ENCODE results near the gene AOPEP. TPM values are rescaled to one million over a fixed set of nuclear protein-coding genes. Genes with fewer than 3 reads are reported as not detected.

AOPEP gene
- total RNA-seq, 2 donors from 2014 or later, result 81.5 to 224 TPM

- DNase-seq (no peak), ATAC-seq (no peak)
- H3K36me3 ChIP-seq (replicated peaks in 1 of 2; ENCODE audit: insufficient read depth in 1 of 2, low read depth in 2 of 2), result no peaks in the 10 kb centered on the region
- no peak overlapping the region for H3K27ac ChIP-seq
- H3K4me1 ChIP-seq, result no peaks in the 10 kb centered on the region
- WGBS, 2 donors, result 80 to 86% methylated on average over 4 of the region's 4 CpGs
- H3K4me3 ChIP-seq, result no peak overlapping the region
- intact Hi-C loops (cut with DNase I), result no loop called here
- TF ChIP-seq POLR2A (IDR thresholded peaks at IDR 0.05) (no peak), CTCF (IDR thresholded peaks at IDR 0.05) (no peak)
- H3K27me3 ChIP-seq, result no peaks in the 10 kb centered on the region
- H3K9me3 ChIP-seq, result peaks cover 0 to 4% (median 0%) of the 10 kb centered on the region in 3 donors
Measured at GRCh38 chr9:94833802-94834201, 107.3 kb downstream of the AOPEP start.

- Histone ChIP-seq H3K27me3 (no peaks in the 10 kb centered on the region), H3K27ac (no peak overlapping the region), H3K36me3 (replicated peaks in 1 of 2; ENCODE audit: insufficient read depth in 1 of 2, low read depth in 2 of 2) (no peaks in the 10 kb centered on the region), H3K4me3 (no peak overlapping the region), H3K4me1 (no peaks in the 10 kb centered on the region), H3K9me3 (no peaks in the 10 kb centered on the region)
- DNase-seq, result no peak
- 72 to 74% methylated on average over 5 of the region's 5 CpGs for WGBS, 2 donors
- intact Hi-C loops (cut with DNase I), result no loop called here
- TF ChIP-seq CTCF (IDR thresholded peaks at IDR 0.05) (no peak), POLR2A (IDR thresholded peaks at IDR 0.05) (no peak)
- ATAC-seq, result no peak
Measured at GRCh38 chr9:94837404-94837803, 110.9 kb downstream of the AOPEP start.

GRCh38 chr9:94839398-94839797 lies 112.9 kb downstream of the AOPEP start:
- Histone ChIP-seq H3K9me3 (no peaks in the 10 kb centered on the region), H3K27ac (no peak overlapping the region), H3K36me3 (replicated peaks in 1 of 2; ENCODE audit: insufficient read depth in 1 of 2, low read depth in 2 of 2) (no peaks in the 10 kb centered on the region), H3K4me3 (no peak overlapping the region), H3K4me1 (no peaks in the 10 kb centered on the region), H3K27me3 (no peaks in the 10 kb centered on the region)
- DNase-seq, result no peak
- no peak for ATAC-seq
- TF ChIP-seq POLR2A (IDR thresholded peaks at IDR 0.05) (no peak), CTCF (IDR thresholded peaks at IDR 0.05) (no peak)
- intact Hi-C loops (cut with DNase I), result no loop called here
- 87 to 100% methylated on average over 1 of the region's 1 CpG for WGBS, 2 donors

- no peak for DNase-seq
- no peaks in the 10 kb centered on the region for H3K36me3 ChIP-seq (replicated peaks in 1 of 2; ENCODE audit: insufficient read depth in 1 of 2, low read depth in 2 of 2)
- no peaks in the 10 kb centered on the region for H3K9me3 ChIP-seq
- TF ChIP-seq POLR2A (IDR thresholded peaks at IDR 0.05) (no peak), CTCF (IDR thresholded peaks at IDR 0.05) (no peak)
- no peaks in the 10 kb centered on the region for H3K27me3 ChIP-seq
- H3K27ac ChIP-seq, result no peak overlapping the region
- H3K4me1 ChIP-seq, result no peaks in the 10 kb centered on the region
- intact Hi-C loops (cut with DNase I), result no loop called here
- no peak overlapping the region for H3K4me3 ChIP-seq
- ATAC-seq, result no peak
Measured at GRCh38 chr9:94840738-94841137, 114.2 kb downstream of the AOPEP start.

- ATAC-seq, result no peak
- intact Hi-C loops (cut with DNase I), result no loop called here
Measured at GRCh38 chr9:94843134-94843533, 116.6 kb downstream of the AOPEP start.

More at GRCh38 chr9:94843134-94843533, 116.6 kb downstream of the AOPEP start:
- DNase-seq, result no peak
- Histone ChIP-seq H3K27me3 (no peaks in the 10 kb centered on the region), H3K4me3 (no peak overlapping the region), H3K27ac (no peak overlapping the region), H3K4me1 (peaks cover 11% of the 10 kb centered on the region), H3K36me3 (replicated peaks in 1 of 2; ENCODE audit: insufficient read depth in 1 of 2, low read depth in 2 of 2) (no peaks in the 10 kb centered on the region), H3K9me3 (no peaks in the 10 kb centered on the region)
- 91% methylated on average over 4 of the region's 4 CpGs for WGBS, 2 donors
- TF ChIP-seq POLR2A (IDR thresholded peaks at IDR 0.05), result no peak
- TF ChIP-seq CTCF (IDR thresholded peaks at IDR 0.05), result no peak
